Esophagus (tissue), 2 donors: ENCODE data around the gene ZNF521. TPM values are rescaled to one million over a fixed set of nuclear protein-coding genes. Genes with fewer than 3 reads are reported as not detected.

Source experiments
- H3K27ac ChIP-seq, 2 donors: one replicate each; pipeline ENCODE4 v1.5.1; 2013; ENCODE audit warnings: low read depth in 2 of 2, mild to moderate bottlenecking in 2 of 2, inconsistent platforms in 1 of 2, low read length in 1 of 2, moderate library complexity in 1 of 2
- H3K27me3 ChIP-seq, 2 donors: one replicate each; pipeline ENCODE4 v1.6.1; 2013; ENCODE audit warnings: low read length in 2 of 2, control low read depth in 1 of 2, mild to moderate bottlenecking in 1 of 2; ENCODE audit not compliant: insufficient read depth in 2 of 2, control insufficient read depth in 1 of 2
- H3K36me3 ChIP-seq, 2 donors: one replicate each; pipeline ENCODE4 v1.6.1; 2013; ENCODE audit warnings: low read length in 1 of 2; ENCODE audit not compliant: control insufficient read depth in 2 of 2, insufficient read depth in 2 of 2
- H3K4me1 ChIP-seq, 2 donors: one replicate each; pipeline ENCODE4 v1.6.1; 2013; ENCODE audit warnings: low read length in 1 of 2; ENCODE audit not compliant: control insufficient read depth in 2 of 2, insufficient read depth in 2 of 2
- H3K4me3 ChIP-seq, 2 donors: one replicate each; pipeline ENCODE4 v1.5.1; 2013; ENCODE audit warnings: low read length in 2 of 2, mild to moderate bottlenecking in 2 of 2, low read depth in 1 of 2, moderate library complexity in 1 of 2
- H3K9me3 ChIP-seq, 2 donors: one replicate each; pipeline ENCODE4 v1.6.1; 2013; ENCODE audit warnings: mild to moderate bottlenecking in 2 of 2, low read depth in 1 of 2, low read length in 1 of 2, moderate library complexity in 1 of 2; ENCODE audit not compliant: control insufficient read depth in 2 of 2, insufficient read depth in 1 of 2
- WGBS, 2 donors: extraction: QIAGEN DNeasy Blood & Tissue Kit; methylation state at CpG; one replicate each; pipeline ENCODE4 v1.1.7; 2013; 5-methylcytosine and 5-hydroxymethylcytosine counted together
- polyA plus RNA-seq, 2 donors: library from polyadenylated mRNA; stranded (reverse); fragments of 200-250 nt; gene quantifications; one replicate each; pipeline ENCODE4 v1.2.3, GENCODE V29; 2013
- donor health status: healthy with polysubstance abuse.
- donor health status: Bipolar disorder and iron deficiency.

Gene ZNF521
- polyA plus RNA-seq, 2 donors: 0.79 to 1.2 TPM

GRCh38 chr18:25283781-25284180 lies 68.2 kb downstream of the ZNF521 start:
- no peak overlapping the region for H3K27ac ChIP-seq
- H3K9me3 ChIP-seq: no peaks in the 10 kb centered on the region
- no peaks in the 10 kb centered on the region for H3K27me3 ChIP-seq
- H3K36me3 ChIP-seq: no peaks in the 10 kb centered on the region
- H3K4me3 ChIP-seq: no peak overlapping the region
- H3K4me1 ChIP-seq: no peaks in the 10 kb centered on the region
- 43 to 50% methylated on average over 2 of the region's 2 CpGs for WGBS, 2 donors

DNA sequence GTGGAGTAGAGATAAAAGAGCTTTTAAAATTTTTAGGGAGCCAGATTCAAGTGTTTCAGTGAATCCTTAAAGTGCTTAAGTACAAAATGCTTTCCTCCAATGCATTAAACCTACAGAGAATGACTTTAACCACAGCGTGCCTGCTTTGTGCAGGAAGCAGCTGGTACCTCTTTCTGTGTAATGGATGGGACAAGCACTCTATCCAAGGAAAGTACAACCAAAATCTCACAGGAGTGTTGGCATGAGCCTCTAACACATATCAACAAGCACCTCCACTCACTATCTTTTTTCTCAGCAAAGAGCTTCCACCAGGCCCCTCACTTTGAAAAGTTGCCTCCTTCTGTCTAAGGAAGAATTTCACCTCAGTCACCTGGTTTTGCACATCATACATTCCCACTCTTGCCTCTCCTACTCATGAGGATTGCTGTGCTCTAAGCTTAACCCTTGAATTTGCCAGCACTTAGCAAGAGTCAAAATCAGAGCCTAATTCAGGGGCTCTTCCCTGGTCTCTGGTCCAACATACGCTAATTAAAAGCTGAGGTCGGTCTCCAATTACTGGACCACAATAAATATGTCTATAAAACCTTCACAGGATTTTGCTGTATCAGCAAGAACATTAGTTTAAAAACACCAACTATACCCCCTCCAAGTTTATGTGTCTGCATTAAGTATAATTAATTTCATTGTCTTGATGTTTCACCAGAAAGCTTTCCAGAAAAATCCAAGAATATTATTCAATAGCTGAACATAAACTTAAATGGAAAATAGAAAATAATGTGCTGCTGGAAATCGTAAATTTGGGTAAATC lies 68.9 kb downstream of the ZNF521 start:
- Histone ChIP-seq H3K27ac (no peak overlapping the region), H3K4me1 (no peaks in the 10 kb centered on the region), H3K4me3 (no peak overlapping the region), H3K36me3 (no peaks in the 10 kb centered on the region), H3K27me3 (no peaks in the 10 kb centered on the region), H3K9me3 (no peaks in the 10 kb centered on the region)
- 70 to 81% methylated on average over 4 of the region's 4 CpGs for WGBS, 2 donors

DNA sequence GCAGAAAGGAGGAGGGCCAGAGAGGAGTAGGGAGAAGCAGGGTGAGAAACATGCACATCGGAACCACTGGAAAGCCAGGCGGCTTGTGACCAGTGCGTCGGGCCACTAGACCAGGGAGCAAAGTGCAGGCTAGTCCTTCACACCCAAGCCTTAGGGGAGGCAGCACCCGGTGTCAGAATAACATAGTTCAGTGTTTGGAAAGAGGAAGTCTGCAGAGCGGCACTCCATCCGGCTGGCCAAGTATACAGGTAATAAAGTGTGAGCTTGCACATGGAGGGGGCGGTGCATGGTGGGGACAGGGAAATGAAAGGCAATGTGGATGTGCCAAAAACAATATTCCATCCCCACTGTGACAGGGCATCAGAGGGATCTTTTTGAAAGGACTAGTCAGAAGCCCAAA lies 69.7 kb downstream of the ZNF521 start:
- WGBS, 2 donors: 59 to 71% methylated on average over 8 of the region's 8 CpGs
- no peaks in the 10 kb centered on the region for H3K4me1 ChIP-seq
- H3K4me3 ChIP-seq: no peak overlapping the region
- H3K9me3 ChIP-seq: no peaks in the 10 kb centered on the region
- no peak overlapping the region for H3K27ac ChIP-seq
- H3K36me3 ChIP-seq: no peaks in the 10 kb centered on the region
- no peaks in the 10 kb centered on the region for H3K27me3 ChIP-seq

GRCh38 chr18:25281556-25281955 lies 70.4 kb downstream of the ZNF521 start:
- 86% methylated on average over 6 of the region's 6 CpGs for WGBS, 2 donors
- Histone ChIP-seq H3K36me3 (no peaks in the 10 kb centered on the region), H3K27me3 (no peaks in the 10 kb centered on the region), H3K4me3 (no peak overlapping the region), H3K9me3 (no peaks in the 10 kb centered on the region), H3K27ac (no peak overlapping the region), H3K4me1 (no peaks in the 10 kb centered on the region)

- H3K9me3 ChIP-seq: no peaks in the 10 kb centered on the region
- no peaks in the 10 kb centered on the region for H3K36me3 ChIP-seq
- H3K27me3 ChIP-seq: no peaks in the 10 kb centered on the region
- no peak overlapping the region for H3K27ac ChIP-seq
- no peaks in the 10 kb centered on the region for H3K4me1 ChIP-seq
- 81 to 88% methylated on average over 6 of the region's 6 CpGs for WGBS, 2 donors
- H3K4me3 ChIP-seq: no peak overlapping the region
These were observed 72.0 kb downstream of the ZNF521 start for GRCh38 chr18:25279961-25280360.

DNA sequence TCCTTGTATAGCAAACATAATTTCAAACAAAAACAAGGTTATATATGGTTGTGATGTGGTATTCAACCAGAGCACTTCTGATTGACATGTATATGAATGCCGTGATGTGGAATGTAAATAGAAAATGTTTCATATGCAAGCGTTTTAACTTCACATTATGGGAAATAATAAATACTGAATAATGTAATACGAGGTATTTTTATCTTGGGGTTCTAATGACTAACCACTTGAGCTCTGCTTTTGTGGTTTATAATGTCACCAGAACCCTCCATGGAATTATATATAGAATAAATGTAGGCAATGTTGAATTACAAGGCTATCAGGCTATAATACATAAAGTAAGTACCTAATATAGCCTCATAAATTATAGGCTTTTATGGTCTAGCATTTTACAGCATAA lies 72.4 kb downstream of the ZNF521 start:
- no peaks in the 10 kb centered on the region for H3K4me1 ChIP-seq
- H3K27me3 ChIP-seq: no peaks in the 10 kb centered on the region
- H3K27ac ChIP-seq: no peak overlapping the region
- no peak overlapping the region for H3K4me3 ChIP-seq
- 67 to 69% methylated on average over 3 of the region's 3 CpGs for WGBS, 2 donors
- H3K36me3 ChIP-seq: no peaks in the 10 kb centered on the region
- H3K9me3 ChIP-seq: no peaks in the 10 kb centered on the region

- H3K4me3 ChIP-seq: no peak overlapping the region
- no peaks in the 10 kb centered on the region for H3K36me3 ChIP-seq
- no peak overlapping the region for H3K27ac ChIP-seq
- H3K9me3 ChIP-seq: no peaks in the 10 kb centered on the region
- H3K4me1 ChIP-seq: no peaks in the 10 kb centered on the region
- 31% methylated on average over 2 of the region's 2 CpGs for WGBS, 2 donors
- H3K27me3 ChIP-seq: no peaks in the 10 kb centered on the region
These were observed 72.8 kb downstream of the ZNF521 start for GRCh38 chr18:25279133-25279532.

DNA sequence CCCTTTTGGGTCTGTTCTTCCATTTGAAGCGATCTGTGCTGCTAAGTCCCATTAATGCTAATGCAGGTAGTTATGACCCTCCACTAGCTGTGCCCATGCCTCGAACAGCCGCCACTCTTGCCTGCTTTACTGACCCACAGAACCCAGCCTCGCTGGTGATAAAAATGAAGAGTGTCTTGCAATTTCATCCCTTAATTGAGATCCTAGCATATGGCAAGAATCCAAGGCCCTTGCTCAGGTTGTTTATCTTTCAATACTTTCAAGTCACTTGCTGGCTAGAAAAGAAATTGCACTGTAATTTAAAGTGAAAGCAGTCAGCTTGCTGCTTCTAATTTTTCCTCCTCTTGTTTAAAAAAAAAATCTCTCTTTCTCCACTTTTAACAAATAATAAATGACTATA lies 73.6 kb downstream of the ZNF521 start:
- Histone ChIP-seq H3K4me1 (no peaks in the 10 kb centered on the region), H3K27me3 (no peaks in the 10 kb centered on the region), H3K36me3 (no peaks in the 10 kb centered on the region), H3K9me3 (no peaks in the 10 kb centered on the region), H3K4me3 (no peak overlapping the region), H3K27ac (no peak overlapping the region)
- 69 to 72% methylated on average over 4 of the region's 4 CpGs for WGBS, 2 donors

DNA sequence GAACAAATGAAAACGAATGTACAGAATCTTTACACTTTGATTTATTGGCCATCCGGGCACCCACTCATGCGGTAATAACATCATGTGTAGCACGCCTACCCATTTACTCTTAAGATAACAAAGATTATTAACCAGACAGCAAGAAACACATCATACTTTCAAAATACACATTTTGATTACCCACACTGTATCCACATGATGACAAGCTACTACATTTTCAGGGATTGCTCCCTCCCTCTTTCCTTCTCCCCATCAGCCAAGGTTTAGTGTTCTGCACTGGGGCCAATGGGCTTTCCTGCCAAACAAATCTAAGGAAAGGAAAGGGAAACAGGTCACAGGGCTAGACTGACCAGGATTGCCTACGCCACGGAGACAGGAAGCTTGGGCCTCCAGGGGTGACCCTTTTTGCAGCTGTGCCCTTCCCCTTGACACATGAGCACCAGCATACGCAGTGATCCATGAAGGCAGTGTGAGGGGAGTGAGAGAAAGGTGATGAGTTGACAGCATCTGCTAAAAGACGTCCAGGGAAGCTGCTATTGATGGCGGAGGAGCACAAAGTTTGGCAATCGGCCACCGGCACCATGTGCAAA lies 76.5 kb downstream of the ZNF521 start:
- no peaks in the 10 kb centered on the region for H3K4me1 ChIP-seq
- 75 to 83% methylated on average over 11 of the region's 11 CpGs for WGBS, 2 donors
- no peak overlapping the region for H3K27ac ChIP-seq
- H3K9me3 ChIP-seq: no peaks in the 10 kb centered on the region
- no peaks in the 10 kb centered on the region for H3K27me3 ChIP-seq
- no peak overlapping the region for H3K4me3 ChIP-seq
- no peaks in the 10 kb centered on the region for H3K36me3 ChIP-seq

DNA sequence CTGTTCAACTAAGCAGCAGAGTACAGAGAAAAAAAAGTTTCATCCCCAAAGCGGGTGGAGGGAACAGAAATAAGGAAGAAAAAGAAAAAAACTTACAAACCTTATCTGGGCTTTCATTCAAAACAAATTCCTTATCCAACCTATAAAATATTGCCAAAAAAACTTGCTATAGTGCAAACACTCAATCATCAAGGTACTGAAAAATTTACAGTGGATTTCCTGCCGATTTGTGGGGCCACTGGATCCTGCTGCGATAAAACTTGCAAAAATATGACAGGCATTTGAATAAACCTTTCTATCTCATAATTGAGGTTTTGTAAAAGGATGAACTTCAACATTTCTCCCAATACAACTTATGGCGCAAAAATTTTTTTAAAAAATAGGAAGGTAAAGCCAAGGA lies 77.0 kb downstream of the ZNF521 start:
- Histone ChIP-seq H3K36me3 (no peaks in the 10 kb centered on the region), H3K9me3 (no peaks in the 10 kb centered on the region), H3K27me3 (no peaks in the 10 kb centered on the region), H3K27ac (no peak overlapping the region), H3K4me3 (no peak overlapping the region), H3K4me1 (no peaks in the 10 kb centered on the region)
- 85 to 90% methylated on average over 4 of the region's 4 CpGs for WGBS, 2 donors
